Neuronal stem cell (in vitro differentiated cells): Measurements from ENCODE around the gene PRKCB.

ENCODE experiments used
- DNase-seq: peaks from one replicate; pipeline ENCODE4 v3.0.0-alpha.2; 2013; ENCODE audit warnings: low spot score
- H2AFZ ChIP-seq: one replicate; pipeline ENCODE4 v1.6.1; 2013; ENCODE audit warnings: mild to moderate bottlenecking, low read length, inconsistent platforms
- H2AK5ac ChIP-seq: 2 replicates; pipeline ENCODE4 v1.6.1; 2013; ENCODE audit warnings: low read depth, mild to moderate bottlenecking, inconsistent platforms, low read length, moderate library complexity, mixed read lengths
- H2BK120ac ChIP-seq: 2 replicates; pipeline ENCODE4 v1.6.1; 2013; ENCODE audit warnings: low read depth, mild to moderate bottlenecking, inconsistent platforms, low read length, moderate library complexity, mixed read lengths
- H2BK12ac ChIP-seq: one replicate; pipeline ENCODE4 v1.6.1; 2013; ENCODE audit warnings: low read length, inconsistent platforms
- H2BK15ac ChIP-seq: 2 replicates; pipeline ENCODE4 v1.6.1; 2013; ENCODE audit warnings: mild to moderate bottlenecking, low read length, inconsistent platforms, mixed read lengths
- H2BK5ac ChIP-seq: one replicate; pipeline ENCODE4 v1.6.1; 2013; ENCODE audit warnings: inconsistent platforms, mild to moderate bottlenecking, low read length, moderate library complexity
- H3K14ac ChIP-seq: one replicate; pipeline ENCODE4 v1.6.1; 2013; ENCODE audit warnings: low read length, inconsistent platforms
- H3K18ac ChIP-seq: 2 replicates; pipeline ENCODE4 v1.6.1; 2013; ENCODE audit warnings: low read length, inconsistent platforms
- H3K23ac ChIP-seq: 2 replicates; pipeline ENCODE4 v1.6.1; 2013; ENCODE audit warnings: low read depth, mild to moderate bottlenecking, mixed read lengths, low read length, inconsistent platforms; ENCODE audit not compliant: poor library complexity
- H3K27ac ChIP-seq: replicated peaks from 3 replicates; pipeline ENCODE4 v1.5.1; 2013; ENCODE audit warnings: low read length, inconsistent platforms
- H3K27me3 ChIP-seq, 3 experiments: 2 replicates each; pipeline ENCODE4 v1.6.1; 2013; ENCODE audit warnings: low read length in 3 of 3, mild to moderate bottlenecking in 2 of 3, inconsistent platforms in 1 of 3, low read depth in 1 of 3, mixed read lengths in 1 of 3, moderate library complexity in 1 of 3; ENCODE audit not compliant: control insufficient read depth in 3 of 3, insufficient read depth in 3 of 3
- H3K36me3 ChIP-seq, 2 donors: replicated peaks in 1 of 2; 2 replicates each; pipeline ENCODE4 v1.6.1; 2013; ENCODE audit warnings: low read length in 2 of 2; ENCODE audit not compliant: control insufficient read depth in 2 of 2, insufficient read depth in 2 of 2
- H3K4ac ChIP-seq: 2 replicates; pipeline ENCODE4 v1.6.1; 2013; ENCODE audit warnings: inconsistent platforms, mild to moderate bottlenecking, low read length, moderate library complexity
- H3K4me1 ChIP-seq, 2 donors: 1 replicate in 1 of 2; 2 replicates in 1 of 2; pipeline ENCODE4 v1.6.1; 2013; ENCODE audit warnings: low read length in 2 of 2, low read depth in 1 of 2; ENCODE audit not compliant: control insufficient read depth in 2 of 2, insufficient read depth in 1 of 2
- H3K4me2 ChIP-seq: one replicate; pipeline ENCODE4 v1.6.1; 2013; ENCODE audit warnings: mild to moderate bottlenecking, low read length, inconsistent platforms; ENCODE audit not compliant: insufficient read depth, poor library complexity, severe bottlenecking
- H3K4me3 ChIP-seq, 2 donors: 2 replicates each; pipeline ENCODE4 v1.5.1; 2013; ENCODE audit warnings: low read length in 2 of 2, mild to moderate bottlenecking in 2 of 2, inconsistent platforms in 1 of 2, moderate library complexity in 1 of 2
- H3K79me1 ChIP-seq: one replicate; pipeline ENCODE4 v1.6.1; 2013; ENCODE audit warnings: low read depth, mild to moderate bottlenecking, inconsistent platforms, low read length, moderate library complexity
- H3K9ac ChIP-seq: one replicate; pipeline ENCODE4 v1.6.1; 2013; ENCODE audit warnings: mild to moderate bottlenecking, low read depth, low read length, inconsistent platforms; ENCODE audit not compliant: poor library complexity
- H3K9me3 ChIP-seq, 2 donors: replicated peaks in 1 of 2; 2 replicates each; pipeline versions ENCODE3 to v1.6.1; 2013; ENCODE audit warnings: low read length in 2 of 2, mild to moderate bottlenecking in 2 of 2, inconsistent platforms in 1 of 2, low read depth in 1 of 2, mixed read lengths in 1 of 2, moderate library complexity in 1 of 2; ENCODE audit not compliant: control insufficient read depth in 2 of 2, insufficient read depth in 1 of 2
- H4K8ac ChIP-seq: one replicate; pipeline ENCODE4 v1.6.1; 2013; ENCODE audit warnings: low read depth, mild to moderate bottlenecking, inconsistent platforms, low read length, moderate library complexity
- H4K91ac ChIP-seq: one replicate; pipeline ENCODE4 v1.6.1; 2013; ENCODE audit warnings: low read length, low read depth, mild to moderate bottlenecking, inconsistent platforms; ENCODE audit not compliant: poor library complexity
- WGBS, 2 donors: extraction: QIAGEN DNeasy Blood & Tissue Kit; methylation state at CpG; one replicate each; pipeline ENCODE4 v1.1.7; 2013; ENCODE audit warnings: missing lambda C conversion rate in 2 of 2, mixed read lengths in 1 of 2; ENCODE audit not compliant: insufficient read length in 2 of 2, insufficient replicate concordance in 1 of 2; ENCODE audit errors: extremely low coverage in 2 of 2; 5-methylcytosine and 5-hydroxymethylcytosine counted together

PRKCB gene

DNA sequence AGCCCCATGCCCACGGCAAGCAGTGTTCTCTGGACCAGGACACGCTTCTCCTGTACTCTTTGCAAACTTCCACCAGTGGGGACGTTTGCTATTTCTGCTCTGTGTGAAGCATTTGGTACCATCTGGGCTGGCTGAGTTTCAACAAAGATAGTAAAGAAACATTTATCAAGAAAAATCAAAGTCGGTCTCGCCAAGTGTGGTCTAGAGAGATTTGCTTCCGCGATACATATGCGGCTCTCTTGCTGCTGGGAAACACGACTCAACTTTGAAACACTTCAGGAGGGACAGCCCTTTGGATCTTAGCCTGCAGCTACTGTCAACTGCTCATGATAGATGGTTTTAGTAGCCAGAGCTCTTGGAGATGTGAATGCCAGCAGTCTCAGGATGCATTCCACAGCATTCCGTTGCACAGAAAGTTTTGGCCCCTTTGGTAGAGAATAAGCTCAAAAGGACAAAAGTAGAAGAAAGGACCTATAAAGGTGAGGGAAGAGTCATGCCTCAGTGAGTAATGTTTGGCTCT, 252.2 kb downstream of the PRKCB start:
- Histone ChIP-seq H3K79me1 (no peaks in the 10 kb centered on the region), H2BK12ac (no peak overlapping the region), H3K9ac (no peak overlapping the region), H3K4me3 (no peak overlapping the region), H3K27me3 (no peaks in the 10 kb centered on the region), H3K9me3 (peaks cover 0 to 2% of the 10 kb centered on the region in 2 donors), H3K27ac (no peak overlapping the region), H3K36me3 (no peaks in the 10 kb centered on the region), H4K91ac (no peak overlapping the region), H3K14ac (no peak overlapping the region), H3K4ac (no peak overlapping the region), H3K23ac (no peak overlapping the region), H2BK5ac (no peak overlapping the region), H2BK120ac (no peak overlapping the region), H2AFZ (no peak overlapping the region), H2BK15ac (no peak overlapping the region), H2AK5ac (no peak overlapping the region), H3K4me2 (no peak overlapping the region), H4K8ac (no peak overlapping the region), H3K4me1 (peaks cover 1 to 3% of the 10 kb centered on the region in 2 donors), H3K18ac (no peak overlapping the region)
- no peak for DNase-seq
- no CpG with 5 or more reads among the region's 10 CpGs for WGBS, 2 donors

- no peaks in the 10 kb centered on the region for H3K36me3 ChIP-seq
- no peak for DNase-seq
- H3K4me2 ChIP-seq, result no peak overlapping the region
- no peak overlapping the region for H3K23ac ChIP-seq
- no peak overlapping the region for H3K4me3 ChIP-seq
- H2AFZ ChIP-seq, result no peak overlapping the region
- H3K14ac ChIP-seq, result no peak overlapping the region
- peaks cover 1 to 3% of the 10 kb centered on the region in 2 donors for H3K4me1 ChIP-seq
- peaks cover 0 to 2% of the 10 kb centered on the region in 2 donors for H3K9me3 ChIP-seq
- H2BK12ac ChIP-seq, result no peak overlapping the region
- H2BK120ac ChIP-seq, result no peak overlapping the region
- no peak overlapping the region for H3K18ac ChIP-seq
- H3K9ac ChIP-seq, result no peak overlapping the region
- no peak overlapping the region for H3K4ac ChIP-seq
- H3K79me1 ChIP-seq, result no peaks in the 10 kb centered on the region
- no CpG with 5 or more reads among the region's 2 CpGs for WGBS, 2 donors
- no peak overlapping the region for H3K27ac ChIP-seq
- no peak overlapping the region for H2BK15ac ChIP-seq
- H2AK5ac ChIP-seq, result no peak overlapping the region
- H4K8ac ChIP-seq, result no peak overlapping the region
- H2BK5ac ChIP-seq, result no peak overlapping the region
- no peaks in the 10 kb centered on the region for H3K27me3 ChIP-seq
- H4K91ac ChIP-seq, result no peak overlapping the region
Measured at GRCh38 chr16:24088767-24089166, 253.0 kb downstream of the PRKCB start.

GRCh38 chr16:24091125-24091524, 255.3 kb downstream of the PRKCB start:
- no peak overlapping the region for H4K8ac ChIP-seq
- no peaks in the 10 kb centered on the region for H3K9me3 ChIP-seq
- H2AK5ac ChIP-seq, result no peak overlapping the region
- no peak overlapping the region for H3K14ac ChIP-seq
- H3K27me3 ChIP-seq, result no peaks in the 10 kb centered on the region
- H2BK12ac ChIP-seq, result no peak overlapping the region
- no peaks in the 10 kb centered on the region for H3K79me1 ChIP-seq
- no peak overlapping the region for H3K23ac ChIP-seq
- no peak overlapping the region for H2AFZ ChIP-seq
- H3K36me3 ChIP-seq, result no peaks in the 10 kb centered on the region
- no peak overlapping the region for H3K18ac ChIP-seq
- H4K91ac ChIP-seq, result no peak overlapping the region
- no peak overlapping the region for H2BK5ac ChIP-seq
- no peak overlapping the region for H2BK120ac ChIP-seq
- no peak overlapping the region for H3K4me2 ChIP-seq
- no peak overlapping the region for H2BK15ac ChIP-seq
- DNase-seq, result no peak
- no peak overlapping the region for H3K4ac ChIP-seq
- H3K4me3 ChIP-seq, result no peak overlapping the region
- WGBS, 2 donors, result no CpG with 5 or more reads among the region's 1 CpG
- no peak overlapping the region for H3K9ac ChIP-seq
- H3K27ac ChIP-seq, result no peak overlapping the region
- H3K4me1 ChIP-seq, result peaks cover 1 to 3% of the 10 kb centered on the region in 2 donors

- no peaks in the 10 kb centered on the region for H3K27me3 ChIP-seq
- no peak overlapping the region for H3K18ac ChIP-seq
- no peaks in the 10 kb centered on the region for H3K9me3 ChIP-seq
- no peak overlapping the region for H3K14ac ChIP-seq
- H2AK5ac ChIP-seq, result no peak overlapping the region
- H2BK15ac ChIP-seq, result no peak overlapping the region
- no peak overlapping the region for H3K9ac ChIP-seq
- H2BK5ac ChIP-seq, result no peak overlapping the region
- no peaks in the 10 kb centered on the region for H3K36me3 ChIP-seq
- H4K8ac ChIP-seq, result no peak overlapping the region
- H2BK12ac ChIP-seq, result no peak overlapping the region
- no peak overlapping the region for H2BK120ac ChIP-seq
- H3K4me3 ChIP-seq, result no peak overlapping the region
- no peak for DNase-seq
- H3K27ac ChIP-seq, result no peak overlapping the region
- no peaks in the 10 kb centered on the region for H3K79me1 ChIP-seq
- no peak overlapping the region for H2AFZ ChIP-seq
- no peak overlapping the region for H3K23ac ChIP-seq
- H3K4me1 ChIP-seq, result peaks cover under 1 to 3% of the 10 kb centered on the region in 2 donors
- H3K4ac ChIP-seq, result no peak overlapping the region
- H3K4me2 ChIP-seq, result no peak overlapping the region
- H4K91ac ChIP-seq, result no peak overlapping the region
Measured at GRCh38 chr16:24093049-24093448, 257.3 kb downstream of the PRKCB start.
